Measurements from ENCODE around the gene TMEM60.

TMEM60 gene

DNA sequence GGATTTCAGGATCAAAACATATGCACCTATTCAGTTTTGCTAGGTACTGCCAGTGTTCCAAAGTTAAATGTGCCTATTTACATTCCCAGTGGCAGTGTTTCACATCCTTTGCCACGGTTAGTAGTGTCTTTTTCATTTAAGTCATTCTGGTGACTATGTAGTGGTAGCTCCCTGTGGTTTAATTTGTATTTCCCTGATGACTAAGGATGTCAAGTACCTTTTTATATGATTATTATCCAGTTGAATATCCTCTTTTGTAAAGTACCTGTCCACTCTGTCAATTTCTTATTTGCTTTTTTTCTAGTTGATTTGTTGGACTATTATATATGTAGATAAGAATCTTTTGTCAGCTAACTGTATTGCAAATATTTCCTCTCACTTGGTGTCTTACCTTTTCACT is 45.1 kb downstream of the TMEM60 start:
- H2AFZ ChIP-seq (ENCODE audit: low read length, unreplicated experiment) = no peak overlapping the region
- H3K36me3 ChIP-seq (ENCODE audit: insufficient read depth, low read length) = no peaks in the 10 kb centered on the region; the same call in 1 of the 2 replicates
- no peaks in the 10 kb centered on the region for H3K27me3 ChIP-seq (ENCODE audit: insufficient read depth, low read length)
- no peaks in the 10 kb centered on the region for H3K4me1 ChIP-seq (ENCODE audit: control insufficient read depth, insufficient read depth, low read length, unreplicated experiment)
- no peak overlapping the region for H3K4me3 ChIP-seq (ENCODE audit: low read depth, low read length)
- H3K79me2 ChIP-seq (ENCODE audit: control insufficient read depth, insufficient read depth, low read length, unreplicated experiment) = peaks cover 5% of the 10 kb centered on the region
- no peak overlapping the region for H3K27ac ChIP-seq (ENCODE audit: low read depth, low read length)

DNA sequence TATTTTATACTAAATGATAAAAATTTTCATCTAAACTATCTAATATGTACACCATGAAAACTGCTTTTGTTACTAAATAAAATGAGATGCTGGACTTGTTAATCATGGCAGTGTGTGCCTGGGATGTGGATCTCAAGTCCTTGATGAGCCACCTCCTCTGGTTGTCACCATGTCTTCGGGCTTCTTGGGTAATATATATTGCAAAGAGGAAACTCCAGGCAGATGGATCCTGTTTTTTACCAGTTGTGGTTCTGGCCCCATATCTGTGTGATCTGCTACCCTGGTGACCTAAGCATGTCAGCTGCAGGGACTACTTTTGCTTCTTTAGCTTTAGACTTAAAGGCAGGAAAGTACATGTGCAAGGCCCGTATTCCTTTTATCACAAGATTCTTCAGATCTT is 46.2 kb downstream of the TMEM60 start:
- H3K4me1 ChIP-seq (ENCODE audit: control insufficient read depth, insufficient read depth, low read length, unreplicated experiment) = no peaks in the 10 kb centered on the region
- no peaks in the 10 kb centered on the region; the same call in 1 of the 2 replicates for H3K36me3 ChIP-seq (ENCODE audit: insufficient read depth, low read length)
- no peak overlapping the region for H2AFZ ChIP-seq (ENCODE audit: low read length, unreplicated experiment)
- no peaks in the 10 kb centered on the region for H3K27me3 ChIP-seq (ENCODE audit: insufficient read depth, low read length)
- H3K79me2 ChIP-seq (ENCODE audit: control insufficient read depth, insufficient read depth, low read length, unreplicated experiment) = peaks cover 5% of the 10 kb centered on the region
- no peak overlapping the region for H3K4me3 ChIP-seq (ENCODE audit: low read depth, low read length)
- H3K27ac ChIP-seq (ENCODE audit: low read depth, low read length) = no peak overlapping the region

DNA sequence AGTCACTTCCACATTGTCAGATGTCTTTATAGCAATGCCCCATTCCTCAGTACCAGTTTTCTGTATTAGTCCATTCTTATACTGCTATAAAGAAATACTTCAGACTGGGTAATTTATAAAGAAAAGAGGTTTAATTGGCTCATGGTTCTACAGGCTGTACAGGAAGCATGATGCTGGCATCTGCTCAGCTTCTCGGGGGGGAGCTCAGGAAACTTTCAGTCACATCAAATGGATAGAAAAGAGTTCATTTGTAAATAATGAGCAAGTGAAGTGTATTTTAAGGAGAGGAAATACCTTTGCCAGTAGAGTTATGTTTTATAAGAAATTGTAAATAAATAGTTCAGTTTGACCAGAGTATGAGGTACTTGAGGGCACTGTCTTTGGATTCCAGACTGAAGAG is 50.5 kb downstream of the TMEM60 start:
- Histone ChIP-seq H3K36me3 (ENCODE audit: insufficient read depth, low read length) (no peaks in the 10 kb centered on the region; the same call in 1 of the 2 replicates), H3K27ac (ENCODE audit: low read depth, low read length) (no peak overlapping the region), H3K4me1 (ENCODE audit: control insufficient read depth, insufficient read depth, low read length, unreplicated experiment) (no peaks in the 10 kb centered on the region), H2AFZ (ENCODE audit: low read length, unreplicated experiment) (no peak overlapping the region), H3K27me3 (ENCODE audit: insufficient read depth, low read length) (no peaks in the 10 kb centered on the region), H3K4me3 (ENCODE audit: low read depth, low read length) (no peak overlapping the region), H3K79me2 (ENCODE audit: control insufficient read depth, insufficient read depth, low read length, unreplicated experiment) (peaks cover under 1% of the 10 kb centered on the region)

DNA sequence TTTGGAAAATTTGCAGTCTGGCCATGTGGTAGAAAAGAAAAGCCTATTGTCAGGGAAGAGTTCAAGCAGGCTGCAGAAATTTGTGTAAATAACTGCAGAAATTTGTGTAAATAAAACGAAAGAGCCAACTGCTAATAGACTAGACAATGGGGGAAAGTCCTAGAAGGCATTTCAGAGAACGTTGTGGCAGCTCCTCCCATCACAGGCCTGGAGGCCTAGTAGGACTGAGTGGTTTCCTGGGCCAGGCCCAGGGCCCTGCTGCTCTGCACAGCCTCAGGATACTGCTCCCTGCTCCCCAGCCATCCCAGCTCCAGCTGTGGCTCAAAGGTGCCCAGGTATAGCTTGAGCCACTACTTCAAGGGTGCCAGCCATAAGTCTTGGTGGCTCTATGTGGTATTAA is 51.1 kb downstream of the TMEM60 start:
- Histone ChIP-seq H3K4me3 (ENCODE audit: low read depth, low read length) (no peak overlapping the region), H3K4me1 (ENCODE audit: control insufficient read depth, insufficient read depth, low read length, unreplicated experiment) (no peaks in the 10 kb centered on the region), H3K27me3 (ENCODE audit: insufficient read depth, low read length) (no peaks in the 10 kb centered on the region), H3K27ac (ENCODE audit: low read depth, low read length) (no peak overlapping the region), H2AFZ (ENCODE audit: low read length, unreplicated experiment) (no peak overlapping the region), H3K79me2 (ENCODE audit: control insufficient read depth, insufficient read depth, low read length, unreplicated experiment) (no peaks in the 10 kb centered on the region), H3K36me3 (ENCODE audit: insufficient read depth, low read length) (no peaks in the 10 kb centered on the region; the same call in 1 of the 2 replicates)

DNA sequence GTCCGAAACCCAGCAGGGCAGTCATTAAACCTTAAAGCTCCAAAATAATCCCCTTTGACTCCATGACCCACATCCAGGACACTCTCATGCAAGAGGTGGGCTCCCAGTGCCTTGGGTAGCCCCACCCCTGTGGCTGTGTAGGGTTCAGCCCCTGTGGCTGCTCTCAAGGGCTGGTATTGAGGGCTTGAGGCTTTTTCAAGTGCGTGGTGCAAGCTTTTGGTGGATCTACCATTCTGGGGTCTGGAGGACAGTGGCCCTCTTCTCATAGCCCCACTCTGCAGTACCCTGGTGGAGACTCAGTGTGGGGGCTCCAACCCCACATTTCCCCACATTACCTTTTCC is 51.4 kb downstream of the TMEM60 start:
- no peak overlapping the region for H3K27ac ChIP-seq (ENCODE audit: low read depth, low read length)
- no peak overlapping the region for H3K4me3 ChIP-seq (ENCODE audit: low read depth, low read length)
- no peaks in the 10 kb centered on the region for H3K4me1 ChIP-seq (ENCODE audit: control insufficient read depth, insufficient read depth, low read length, unreplicated experiment)
- H2AFZ ChIP-seq (ENCODE audit: low read length, unreplicated experiment) = no peak overlapping the region
- no peaks in the 10 kb centered on the region for H3K79me2 ChIP-seq (ENCODE audit: control insufficient read depth, insufficient read depth, low read length, unreplicated experiment)
- no peaks in the 10 kb centered on the region; the same call in 1 of the 2 replicates for H3K36me3 ChIP-seq (ENCODE audit: insufficient read depth, low read length)
- H3K27me3 ChIP-seq (ENCODE audit: insufficient read depth, low read length) = no peaks in the 10 kb centered on the region

DNA sequence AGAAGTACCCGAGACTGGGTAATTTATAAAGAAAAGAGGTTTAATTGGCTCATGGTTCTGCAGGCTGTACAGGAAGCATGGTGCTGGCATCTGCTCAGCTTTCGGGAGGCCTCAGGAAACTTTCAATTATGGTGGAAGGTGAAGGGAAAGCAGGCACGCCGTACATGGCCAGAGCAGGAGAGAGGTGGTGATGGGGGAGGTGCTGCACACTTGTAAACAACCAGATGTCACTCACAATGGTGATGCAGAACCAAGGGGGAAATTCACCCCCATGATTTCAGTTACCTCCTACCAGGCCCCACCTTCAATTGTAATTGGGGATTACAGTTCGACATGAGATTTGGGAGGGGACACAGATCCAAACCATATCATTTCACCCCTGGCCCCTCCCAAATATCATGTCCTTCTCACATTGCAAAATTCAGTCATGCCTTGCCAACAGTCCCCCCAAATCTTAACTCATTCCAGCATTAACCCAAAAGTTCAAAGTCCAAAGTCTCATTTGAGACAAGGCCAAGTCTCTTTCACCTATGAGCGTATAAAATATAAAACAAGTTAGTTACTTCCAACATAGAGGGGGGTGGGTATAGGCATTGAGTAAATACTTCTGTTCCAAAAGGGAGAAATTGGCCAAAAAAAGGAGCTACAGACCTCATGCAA is 51.9 kb downstream of the TMEM60 start:
- Histone ChIP-seq H3K4me3 (ENCODE audit: low read depth, low read length) (no peak overlapping the region), H3K27ac (ENCODE audit: low read depth, low read length) (no peak overlapping the region), H3K36me3 (ENCODE audit: insufficient read depth, low read length) (no peaks in the 10 kb centered on the region; the same call in 1 of the 2 replicates), H3K79me2 (ENCODE audit: control insufficient read depth, insufficient read depth, low read length, unreplicated experiment) (no peaks in the 10 kb centered on the region), H3K4me1 (ENCODE audit: control insufficient read depth, insufficient read depth, low read length, unreplicated experiment) (no peaks in the 10 kb centered on the region), H3K27me3 (ENCODE audit: insufficient read depth, low read length) (no peaks in the 10 kb centered on the region), H2AFZ (ENCODE audit: low read length, unreplicated experiment) (no peak overlapping the region)

DNA sequence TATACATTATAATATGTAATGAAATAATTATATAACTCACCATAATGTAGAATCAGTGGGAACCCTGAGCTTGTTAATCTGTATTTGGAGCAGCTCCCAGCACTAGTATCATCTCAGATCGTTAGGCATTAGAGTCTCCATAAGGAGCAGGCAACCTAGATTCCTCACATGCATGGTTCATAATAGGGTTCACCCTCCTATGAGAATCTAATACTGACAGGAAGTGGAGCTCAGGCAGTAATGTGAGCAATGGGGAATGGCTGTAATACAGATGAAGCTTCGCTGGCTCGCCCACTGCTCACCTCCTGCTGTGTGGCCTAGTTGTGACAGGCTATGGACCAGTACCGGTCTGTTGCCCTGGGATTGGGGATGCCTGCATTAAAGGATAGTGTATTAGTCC is 52.5 kb downstream of the TMEM60 start:
- no peaks in the 10 kb centered on the region for H3K79me2 ChIP-seq (ENCODE audit: control insufficient read depth, insufficient read depth, low read length, unreplicated experiment)

More for the DNA sequence above, 52.5 kb downstream of the TMEM60 start:
- Histone ChIP-seq H3K27me3 (ENCODE audit: insufficient read depth, low read length) (no peaks in the 10 kb centered on the region), H2AFZ (ENCODE audit: low read length, unreplicated experiment) (no peak overlapping the region), H3K27ac (ENCODE audit: low read depth, low read length) (no peak overlapping the region), H3K4me1 (ENCODE audit: control insufficient read depth, insufficient read depth, low read length, unreplicated experiment) (no peaks in the 10 kb centered on the region), H3K36me3 (ENCODE audit: insufficient read depth, low read length) (no peaks in the 10 kb centered on the region; the same call in 1 of the 2 replicates), H3K4me3 (ENCODE audit: low read depth, low read length) (no peak overlapping the region)

All from ACC112 (cell line).